ENCODE measurements around the gene CCDC85C. TPM values are rescaled to one million over a fixed set of nuclear protein-coding genes. Genes with fewer than 3 reads are reported as not detected.

CCDC85C gene
- total RNA-seq, 1 donor from 2014 or later = 5.2 TPM

DNA sequence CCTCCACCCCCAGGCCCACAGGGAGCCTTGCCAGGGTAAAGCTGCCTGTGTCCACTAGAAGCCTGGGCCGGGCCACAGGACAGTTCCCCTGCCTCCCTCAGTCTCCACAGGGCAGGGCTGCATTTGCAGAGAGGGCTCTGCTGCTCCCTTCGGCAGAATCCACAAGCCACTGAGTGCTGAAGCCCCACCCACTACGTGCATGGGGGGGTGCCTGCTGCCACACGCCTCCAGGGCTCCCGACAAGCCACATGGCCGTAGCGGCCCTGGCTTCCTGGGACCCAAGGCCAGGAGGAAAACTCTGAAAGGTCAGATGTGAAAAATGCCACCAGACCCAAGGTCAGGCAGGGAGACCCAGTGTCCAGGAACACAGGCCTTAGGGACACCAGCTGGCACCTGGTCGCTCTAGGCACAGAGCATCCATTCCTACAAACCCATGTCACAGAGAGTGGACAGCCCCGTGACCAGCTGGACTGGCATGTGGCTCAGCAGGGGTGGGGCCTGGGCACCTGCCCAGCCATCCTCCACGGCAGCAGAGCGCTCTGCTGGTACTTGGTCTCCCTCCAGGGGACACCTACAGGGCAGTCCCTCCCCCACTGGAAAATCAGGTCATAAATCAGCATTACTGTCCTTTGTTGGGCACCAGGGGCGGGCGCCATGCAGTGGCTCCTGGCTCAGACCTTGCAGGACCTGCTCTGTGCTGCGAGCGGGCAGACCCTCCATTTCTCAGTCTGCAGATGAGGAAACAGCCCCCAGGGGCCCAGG, 42.9 kb downstream of the CCDC85C start:
- no peak for DNase-seq (ENCODE audit: low spot score)

GRCh38 chr14:99560403-99560802, 43.6 kb downstream of the CCDC85C start:
- no peak for DNase-seq (ENCODE audit: low spot score)

- no peak for DNase-seq (ENCODE audit: low spot score)
Observed at GRCh38 chr14:99559286-99559990, 44.6 kb downstream of the CCDC85C start.

GRCh38 chr14:99556134-99556791, 47.7 kb downstream of the CCDC85C start:
- no peak for DNase-seq (ENCODE audit: low spot score)

DNA sequence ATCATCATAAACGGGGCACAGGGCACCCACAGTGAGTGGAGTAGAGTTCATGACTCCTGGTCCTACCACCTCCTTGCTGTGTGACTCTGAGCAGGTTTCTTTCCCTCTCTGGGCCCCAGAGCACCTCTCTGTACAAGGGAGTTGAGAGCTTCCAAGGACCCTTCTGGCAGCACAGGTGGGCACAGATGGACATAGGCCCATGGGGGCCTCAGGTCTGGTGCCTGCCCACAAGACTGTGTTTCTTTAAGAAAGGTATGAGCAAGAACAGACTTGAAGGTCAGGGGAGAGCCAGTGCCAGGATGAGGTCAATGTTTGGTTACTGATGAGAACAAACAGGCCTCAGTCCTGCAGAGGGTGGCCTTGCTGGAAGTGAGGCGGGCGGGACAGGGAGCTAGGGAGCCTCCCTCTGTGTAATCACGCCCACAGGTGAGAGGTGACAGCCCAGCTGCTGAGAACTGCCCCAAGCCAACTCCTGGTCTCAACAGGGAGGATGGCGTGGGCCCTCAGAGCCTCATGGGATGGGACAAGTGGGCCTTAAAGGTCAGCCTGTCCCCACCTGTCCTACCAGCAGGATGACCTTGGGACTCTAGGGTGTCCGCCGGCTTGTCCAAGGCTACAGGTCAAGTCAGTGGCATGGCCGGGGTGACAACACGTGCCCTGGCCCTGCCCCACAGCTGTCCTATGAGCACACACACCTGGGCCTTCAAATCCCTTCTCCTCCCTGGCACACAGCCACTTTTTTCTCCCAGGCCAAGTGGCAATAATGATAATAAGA, 49.1 kb downstream of the CCDC85C start:
- DNase-seq (ENCODE audit: low spot score) = no peak

DNA sequence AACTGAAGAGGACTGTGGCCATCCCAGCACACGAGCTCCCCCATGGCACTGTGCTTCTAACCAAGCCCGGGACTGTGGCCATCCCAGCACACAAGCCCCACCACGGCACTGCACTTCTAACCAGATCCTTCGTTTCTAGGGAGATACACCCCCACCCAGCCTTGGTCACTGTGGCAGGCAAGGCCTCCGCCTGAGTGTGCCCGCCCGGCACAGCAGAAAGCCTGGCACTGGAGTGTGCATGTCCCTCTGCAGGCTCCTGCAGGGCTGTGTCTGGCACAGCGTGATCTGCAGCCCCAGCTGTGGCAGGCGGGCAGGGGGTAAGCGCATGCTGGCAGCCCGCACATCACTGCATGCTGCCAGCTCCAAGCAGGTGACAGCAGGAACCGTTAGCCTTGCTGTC, 49.8 kb downstream of the CCDC85C start:
- DNase-seq (ENCODE audit: low spot score) = no peak

- DNase-seq (ENCODE audit: low spot score) = no peak
Observed at GRCh38 chr14:99552572-99553216, 51.3 kb downstream of the CCDC85C start.

DNA sequence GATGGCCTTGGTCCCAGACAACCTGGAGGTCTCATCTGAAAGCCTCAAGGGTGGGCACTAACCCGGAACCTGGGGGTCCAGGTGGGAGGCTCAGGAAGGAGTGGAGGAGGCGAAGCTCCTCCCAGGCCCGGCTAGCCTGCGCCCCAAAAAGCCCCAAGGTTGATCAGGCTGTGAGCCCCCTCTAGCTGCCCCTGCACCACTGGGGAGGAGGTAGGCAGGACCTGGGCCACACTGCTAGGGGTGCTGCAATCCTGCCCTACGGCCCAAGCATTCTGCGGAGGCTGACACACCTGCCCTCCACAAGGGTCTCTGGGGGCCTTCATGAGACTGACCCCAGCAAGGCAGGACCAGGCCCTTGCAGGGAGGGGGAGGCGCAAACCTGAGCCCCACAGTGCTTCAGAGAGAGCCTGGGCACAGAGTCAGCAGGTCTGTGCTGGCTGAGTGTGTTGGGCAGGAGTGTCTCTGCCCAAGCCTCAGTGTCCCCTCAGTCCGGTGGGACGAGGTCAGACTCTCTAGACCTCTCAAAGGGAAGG, 51.9 kb downstream of the CCDC85C start:
- no peak for DNase-seq (ENCODE audit: low spot score)

GRCh38 chr14:99551034-99551922, 52.7 kb downstream of the CCDC85C start:
- no peak for DNase-seq (ENCODE audit: low spot score)

GRCh38 chr14:99550387-99550992, 53.5 kb downstream of the CCDC85C start:
- no peak for DNase-seq (ENCODE audit: low spot score)

DNA sequence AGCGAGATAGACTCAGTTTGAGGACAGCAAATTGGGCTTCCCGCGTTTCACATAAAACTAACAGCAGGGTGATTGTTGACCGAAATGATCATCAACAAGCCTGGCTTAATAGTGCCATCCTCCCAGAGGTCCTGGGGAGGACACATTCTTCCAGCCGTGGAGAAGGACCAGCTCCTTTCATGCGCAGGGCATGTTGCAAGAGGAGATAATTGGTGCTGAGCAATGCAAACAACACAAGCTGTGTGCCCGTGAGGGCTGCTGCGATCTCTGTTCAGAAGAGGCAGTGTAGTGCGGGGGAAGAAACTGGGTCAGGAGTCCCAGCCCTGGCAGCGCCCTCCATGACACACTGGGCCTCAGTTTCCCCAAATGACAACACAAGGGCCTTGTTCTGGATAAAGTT, 54.3 kb downstream of the CCDC85C start:
- no peak for DNase-seq (ENCODE audit: low spot score)

DNA sequence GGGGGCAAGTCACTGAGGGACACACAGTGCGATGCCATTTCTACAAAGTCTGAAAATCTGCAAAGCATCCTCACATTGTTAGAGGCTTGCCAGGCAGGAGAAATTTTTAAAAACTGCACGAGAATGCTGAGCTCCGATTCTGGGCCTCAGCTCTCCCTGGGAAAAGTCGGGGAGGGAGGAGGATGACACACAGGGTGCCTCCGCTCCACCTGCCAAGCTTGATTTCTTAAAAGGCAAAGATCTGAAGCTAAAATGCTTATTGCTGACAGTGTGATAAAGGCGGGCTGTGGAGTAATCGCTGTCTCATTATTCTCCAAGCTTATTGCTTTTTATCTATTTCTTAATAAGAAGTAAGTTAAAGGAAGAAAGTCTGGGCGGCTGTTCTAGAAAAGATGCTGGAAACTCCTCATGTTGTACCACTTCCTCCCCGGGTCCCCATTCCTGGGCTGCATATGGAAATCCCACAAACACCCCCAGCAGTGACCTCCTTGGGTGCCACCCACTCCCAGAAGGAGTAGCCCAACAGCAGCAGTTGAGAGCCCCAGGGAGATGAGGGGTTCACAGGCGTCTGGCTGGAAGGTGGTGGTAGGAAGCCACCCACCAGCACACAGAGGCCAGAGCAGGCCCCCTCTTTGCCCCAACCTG, 55.0 kb downstream of the CCDC85C start:
- no peak for DNase-seq (ENCODE audit: low spot score)

DNA sequence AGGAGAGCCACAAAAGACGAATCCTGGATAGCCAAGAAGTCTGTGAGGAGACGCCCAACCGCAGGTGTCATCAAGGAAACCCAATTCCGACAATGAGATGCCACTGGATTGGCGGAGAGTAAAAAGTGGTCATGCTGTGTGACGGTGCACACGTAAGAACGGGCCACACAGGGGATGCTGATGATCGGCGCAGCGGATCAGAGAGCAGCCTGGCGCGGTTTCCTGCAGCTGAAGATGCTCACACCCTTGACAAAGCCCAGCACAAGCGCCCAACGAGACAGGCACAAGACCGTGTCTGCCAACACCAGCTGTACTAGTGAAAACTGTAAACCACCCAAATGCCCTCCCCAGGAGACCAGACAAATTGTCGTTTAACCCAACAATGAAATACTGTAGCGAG, 55.8 kb downstream of the CCDC85C start:
- no peak for DNase-seq (ENCODE audit: low spot score)

GRCh38 chr14:99546234-99546879, 57.6 kb downstream of the CCDC85C start:
- DNase-seq (ENCODE audit: low spot score) = no peak

DNA sequence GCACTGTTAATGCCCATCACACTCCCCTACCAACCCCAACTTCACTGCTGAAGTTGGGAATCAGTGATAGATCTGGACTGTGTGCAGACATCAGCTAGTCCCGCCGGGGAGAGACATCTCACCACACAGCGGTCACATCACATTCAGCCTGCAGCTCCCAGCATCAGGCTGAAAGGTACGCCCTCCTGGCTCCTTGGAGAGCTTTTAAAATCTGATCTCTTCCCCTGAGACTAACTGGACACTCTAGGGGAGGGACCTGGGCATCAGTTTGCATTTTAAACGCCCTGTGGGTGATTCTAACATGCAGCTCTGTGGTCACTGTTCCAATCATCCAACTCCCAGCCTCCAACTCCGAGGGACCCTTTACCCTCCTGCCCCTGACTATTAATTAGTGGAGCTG, 58.4 kb downstream of the CCDC85C start:
- DNase-seq (ENCODE audit: low spot score) = no peak

DNA sequence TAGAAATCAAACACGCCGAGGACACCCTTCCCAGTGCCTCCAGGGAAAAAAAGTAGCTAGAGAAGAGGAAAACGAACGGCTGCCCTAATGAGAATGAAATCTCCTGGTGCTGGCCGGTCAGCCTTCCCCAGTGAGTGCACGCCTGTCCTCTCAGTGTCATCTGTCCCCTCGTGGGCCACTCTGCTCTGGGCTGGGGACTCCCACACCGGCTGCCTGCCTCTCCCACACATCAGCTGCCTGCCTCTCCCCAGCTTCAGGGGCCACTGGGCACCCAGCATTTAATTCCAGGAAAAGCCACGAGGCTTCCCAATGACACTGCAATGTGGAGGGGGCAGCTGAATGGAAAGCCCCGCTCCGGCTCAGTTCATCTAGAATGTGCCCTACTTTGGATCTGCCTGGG, 59.0 kb downstream of the CCDC85C start:
- no peak for DNase-seq (ENCODE audit: low spot score)

- DNase-seq (ENCODE audit: low spot score) = no peak
Observed at GRCh38 chr14:99543985-99544384, 60.0 kb downstream of the CCDC85C start.

GRCh38 chr14:99543370-99543769, 60.6 kb downstream of the CCDC85C start:
- no peak for DNase-seq (ENCODE audit: low spot score)
